Loucy (cell line): Measurements from ENCODE around the gene NT5DC4.

Experiments used
- H2AFZ ChIP-seq: fragments of 200-600 bp; sonication (generic); 2 replicates; pipeline ENCODE4 v1.6.0; 2016; ENCODE audit warnings: antibody characterized with exemption, mild to moderate bottlenecking, low read length, moderate library complexity
- H3F3A ChIP-seq: fragments of 200-600 bp; 2 replicates; pipeline ENCODE4 v1.6.0; 2016; ENCODE audit warnings: antibody characterized with exemption, low read depth, mild to moderate bottlenecking
- H3K27me3 ChIP-seq: fragments of 200-600 bp; sonication (generic); 2 replicates; pipeline ENCODE4 v1.6.1; 2014; ENCODE audit warnings: low read length, mild to moderate bottlenecking; ENCODE audit not compliant: insufficient read depth, poor library complexity, severe bottlenecking
- H3K36me3 ChIP-seq: fragments of 200-600 bp; sonication (generic); 2 replicates; pipeline ENCODE4 v1.6.1; 2016; ENCODE audit warnings: low read length; ENCODE audit not compliant: insufficient read depth
- H3K4me1 ChIP-seq: fragments of 200-600 bp; sonication (generic); 2 replicates; pipeline ENCODE4 v1.5.1; 2014; ENCODE audit warnings: low read length, mild to moderate bottlenecking; ENCODE audit not compliant: insufficient read depth, poor library complexity, severe bottlenecking
- H3K4me2 ChIP-seq: fragments of 200-600 bp; sonication (generic); 2 replicates; pipeline ENCODE4 v1.6.0; 2014; ENCODE audit warnings: antibody characterized with exemption, low read length, low read depth, mild to moderate bottlenecking; ENCODE audit not compliant: poor library complexity, severe bottlenecking
- H3K4me3 ChIP-seq: fragments of 200-600 bp; sonication (generic); 2 replicates; pipeline ENCODE4 v1.5.1; 2014; ENCODE audit warnings: low read length, mild to moderate bottlenecking, mixed read lengths; ENCODE audit not compliant: poor library complexity, severe bottlenecking
- H3K79me2 ChIP-seq: fragments of 200-600 bp; sonication (generic); 2 replicates; pipeline ENCODE4 v1.6.1; 2014; ENCODE audit warnings: low read length; ENCODE audit not compliant: insufficient read depth
- H3K9ac ChIP-seq: fragments of 200-600 bp; sonication (generic); 2 replicates; pipeline ENCODE4 v1.6.0; 2014; ENCODE audit warnings: mild to moderate bottlenecking, low read depth, low read length, moderate library complexity; ENCODE audit not compliant: poor library complexity, severe bottlenecking
- H3K9me2 ChIP-seq: fragments of 200-600 bp; sonication (generic); replicated peaks from 2 replicates; pipeline ENCODE4 v1.6.1; 2016; ENCODE audit warnings: low read depth, low read length, mixed read lengths
- H3K9me3 ChIP-seq: fragments of 200-600 bp; sonication (generic); 2 replicates; pipeline ENCODE4 v1.6.1; 2014; ENCODE audit warnings: mild to moderate bottlenecking, antibody characterized with exemption, low read length, low read depth; ENCODE audit not compliant: insufficient read depth
- H4K20me1 ChIP-seq: fragments of 200-600 bp; sonication (generic); 2 replicates; pipeline ENCODE4 v1.6.0; 2014; ENCODE audit warnings: antibody characterized with exemption, low read length, mild to moderate bottlenecking; ENCODE audit not compliant: insufficient read depth, poor library complexity, severe bottlenecking
- EZH2phosphoT487 ChIP-seq: fragments of 200-600 bp; IDR thresholded peaks from 2 replicates; pipeline ENCODE4 v1.6.1; 2018; ENCODE audit warnings: antibody characterized with exemption, mild to moderate bottlenecking, moderate library complexity, borderline replicate concordance
- TF ChIP-seq, protein P1 (sequence below): fragments of 200-600 bp; sonication (generic); conservative IDR thresholded peaks from 2 replicates; pipeline ENCODE4 v1.5.1; 2014; ENCODE audit warnings: mild to moderate bottlenecking, antibody characterized with exemption, low read length

NT5DC4 gene

DNA sequence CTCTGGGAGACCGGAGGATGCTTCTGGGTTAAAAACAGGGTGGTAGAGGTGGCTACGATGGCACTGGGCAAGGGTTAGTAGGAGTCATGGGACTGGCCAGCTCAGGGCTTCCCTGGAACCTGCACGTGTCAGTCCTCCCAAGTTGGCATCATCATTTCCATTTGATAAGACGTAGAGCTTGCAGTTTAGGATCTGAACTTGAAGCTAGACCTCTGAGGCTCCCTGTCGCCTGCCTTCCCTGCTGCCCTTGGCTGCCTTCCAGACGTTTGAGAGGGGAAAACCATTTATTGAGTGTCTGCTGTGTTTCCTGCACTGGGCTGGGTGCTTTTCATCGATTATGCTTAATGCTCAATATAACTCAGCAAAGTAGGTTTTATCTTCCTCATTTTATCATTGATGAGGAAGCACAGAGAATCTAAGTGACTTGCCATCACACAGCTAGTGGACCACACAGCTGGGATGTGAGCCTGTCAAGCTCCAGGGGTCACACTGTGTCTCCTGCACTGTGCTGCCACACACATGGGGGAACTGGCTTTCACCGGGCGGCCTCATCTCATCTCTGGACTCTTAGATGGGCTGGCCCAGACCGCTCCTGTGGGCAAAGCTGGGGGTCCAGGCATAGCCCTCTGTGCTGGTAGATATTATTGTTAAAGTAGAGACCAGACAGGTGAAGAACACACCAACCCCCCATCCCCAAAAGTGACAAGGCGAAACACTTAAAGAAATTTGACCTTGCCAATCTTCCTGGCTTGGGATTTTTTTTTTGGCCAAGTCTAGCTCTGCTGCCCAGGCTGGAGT, 7.8 kb downstream of the NT5DC4 start:
- no peak for TF ChIP-seq EZH2phosphoT487
- TF ChIP-seq, protein P1, sequence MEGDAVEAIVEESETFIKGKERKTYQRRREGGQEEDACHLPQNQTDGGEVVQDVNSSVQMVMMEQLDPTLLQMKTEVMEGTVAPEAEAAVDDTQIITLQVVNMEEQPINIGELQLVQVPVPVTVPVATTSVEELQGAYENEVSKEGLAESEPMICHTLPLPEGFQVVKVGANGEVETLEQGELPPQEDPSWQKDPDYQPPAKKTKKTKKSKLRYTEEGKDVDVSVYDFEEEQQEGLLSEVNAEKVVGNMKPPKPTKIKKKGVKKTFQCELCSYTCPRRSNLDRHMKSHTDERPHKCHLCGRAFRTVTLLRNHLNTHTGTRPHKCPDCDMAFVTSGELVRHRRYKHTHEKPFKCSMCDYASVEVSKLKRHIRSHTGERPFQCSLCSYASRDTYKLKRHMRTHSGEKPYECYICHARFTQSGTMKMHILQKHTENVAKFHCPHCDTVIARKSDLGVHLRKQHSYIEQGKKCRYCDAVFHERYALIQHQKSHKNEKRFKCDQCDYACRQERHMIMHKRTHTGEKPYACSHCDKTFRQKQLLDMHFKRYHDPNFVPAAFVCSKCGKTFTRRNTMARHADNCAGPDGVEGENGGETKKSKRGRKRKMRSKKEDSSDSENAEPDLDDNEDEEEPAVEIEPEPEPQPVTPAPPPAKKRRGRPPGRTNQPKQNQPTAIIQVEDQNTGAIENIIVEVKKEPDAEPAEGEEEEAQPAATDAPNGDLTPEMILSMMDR = no peak

DNA sequence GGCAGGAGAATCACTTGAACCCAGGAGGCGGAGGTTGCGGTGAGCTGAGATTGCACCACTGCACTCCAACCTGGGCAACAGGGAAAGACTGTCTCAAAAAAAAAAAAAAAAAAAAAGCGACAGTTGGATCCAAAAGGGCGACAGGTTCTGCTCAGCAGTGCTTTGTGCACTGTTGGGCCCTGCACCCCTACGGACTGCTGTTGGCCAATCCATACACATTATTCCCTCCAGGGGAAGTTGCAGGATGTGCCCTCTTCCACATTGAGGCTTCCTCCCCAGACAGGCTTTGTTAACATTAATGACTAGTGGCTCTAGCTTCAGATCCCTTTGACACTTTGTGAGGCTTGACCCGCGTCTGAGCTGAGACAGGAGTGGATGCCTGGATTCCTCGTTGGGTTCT, 9.4 kb downstream of the NT5DC4 start:
- Histone ChIP-seq H3K27me3 (no peaks in the 10 kb centered on the region), H3K79me2 (no peaks in the 10 kb centered on the region), H4K20me1 (no peaks in the 10 kb centered on the region), H3K4me3 (no peak overlapping the region), H3K9ac (no peak overlapping the region), H3K9me3 (no peaks in the 10 kb centered on the region), H3K4me1 (no peaks in the 10 kb centered on the region), H3F3A (no peaks in the 10 kb centered on the region), H3K4me2 (no peak overlapping the region), H3K36me3 (no peaks in the 10 kb centered on the region), H3K9me2 (no peaks in the 10 kb centered on the region), H2AFZ (no peak overlapping the region)
- no peak for TF ChIP-seq EZH2phosphoT487

More for the DNA sequence above, 7.8 kb downstream of the NT5DC4 start:
- no peaks in the 10 kb centered on the region for H3K36me3 ChIP-seq
- H3F3A ChIP-seq = no peaks in the 10 kb centered on the region
- no peak overlapping the region for H3K4me2 ChIP-seq
- no peaks in the 10 kb centered on the region for H3K9me2 ChIP-seq
- H3K4me1 ChIP-seq = peaks cover 5% of the 10 kb centered on the region
- no peak overlapping the region for H2AFZ ChIP-seq
- H3K9ac ChIP-seq = no peak overlapping the region
- H3K79me2 ChIP-seq = no peaks in the 10 kb centered on the region
- H3K27me3 ChIP-seq = no peaks in the 10 kb centered on the region
- H3K4me3 ChIP-seq = no peak overlapping the region
- no peaks in the 10 kb centered on the region for H4K20me1 ChIP-seq
- H3K9me3 ChIP-seq = no peaks in the 10 kb centered on the region

DNA sequence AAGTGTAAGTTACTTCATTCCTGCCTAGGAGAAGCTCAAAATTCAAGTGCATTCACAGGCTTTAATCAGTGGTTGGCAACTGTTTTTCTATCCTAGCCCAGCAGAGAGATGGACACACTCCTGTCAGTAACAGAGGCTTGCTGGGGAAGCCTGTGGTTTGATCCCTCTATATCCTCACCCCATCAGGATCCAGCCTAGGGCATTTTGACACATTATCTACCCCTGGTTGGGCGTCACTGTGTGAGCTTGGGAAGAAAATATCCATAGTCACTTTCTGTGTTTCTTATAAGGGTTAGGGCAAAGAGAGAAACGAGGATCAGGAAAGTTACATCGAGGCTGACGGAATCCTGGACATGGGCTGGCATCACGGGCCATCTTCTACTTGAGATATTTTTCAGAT, 10.0 kb downstream of the NT5DC4 start:
- no peaks in the 10 kb centered on the region for H3K4me1 ChIP-seq
- no peak overlapping the region for H3K9ac ChIP-seq
- no peaks in the 10 kb centered on the region for H3K79me2 ChIP-seq
- H3K4me2 ChIP-seq = no peak overlapping the region
- H2AFZ ChIP-seq = no peak overlapping the region
- H3K4me3 ChIP-seq = no peak overlapping the region
- H3K27me3 ChIP-seq = no peaks in the 10 kb centered on the region
- H3F3A ChIP-seq = no peaks in the 10 kb centered on the region
- H3K9me3 ChIP-seq = no peaks in the 10 kb centered on the region
- H3K36me3 ChIP-seq = no peaks in the 10 kb centered on the region
- no peaks in the 10 kb centered on the region for H3K9me2 ChIP-seq
- H4K20me1 ChIP-seq = no peaks in the 10 kb centered on the region
- TF ChIP-seq EZH2phosphoT487 = no peak
- TF ChIP-seq, protein P1 = no peak

DNA sequence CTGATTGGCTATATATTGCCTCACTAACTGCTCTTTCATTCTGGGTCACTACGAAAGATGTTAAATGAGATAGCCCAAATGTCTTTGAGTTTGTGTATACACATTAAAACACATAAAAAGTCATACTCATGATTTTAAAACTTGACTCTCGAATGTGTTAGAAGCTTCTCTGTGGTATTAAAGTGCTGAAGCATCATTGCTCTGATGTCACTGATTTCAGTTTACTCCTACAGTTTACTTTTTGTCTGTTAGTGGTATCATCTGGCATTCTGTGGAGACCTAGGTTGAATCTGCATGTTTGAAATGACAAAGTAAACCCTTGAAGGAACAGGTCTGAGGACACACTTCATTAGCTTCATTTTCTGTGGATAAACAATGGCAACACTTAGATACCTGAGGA, 10.7 kb downstream of the NT5DC4 start:
- no peak overlapping the region for H2AFZ ChIP-seq
- no peaks in the 10 kb centered on the region for H3K79me2 ChIP-seq
- no peak overlapping the region for H3K9ac ChIP-seq
- H3K4me2 ChIP-seq = no peak overlapping the region
- no peaks in the 10 kb centered on the region for H3K4me1 ChIP-seq
- H3K9me3 ChIP-seq = no peaks in the 10 kb centered on the region
- H3K27me3 ChIP-seq = no peaks in the 10 kb centered on the region
- H3K9me2 ChIP-seq = no peaks in the 10 kb centered on the region
- no peaks in the 10 kb centered on the region; the same call in 1 of the 2 replicates for H3K36me3 ChIP-seq
- no peaks in the 10 kb centered on the region for H3F3A ChIP-seq
- H3K4me3 ChIP-seq = no peak overlapping the region
- H4K20me1 ChIP-seq = no peaks in the 10 kb centered on the region
- TF ChIP-seq, protein P1 = no peak
- no peak for TF ChIP-seq EZH2phosphoT487
